Bronchial epithelial cell (primary cell): ENCODE results near the gene NAIF1. TPM values are rescaled to one million over a fixed set of nuclear protein-coding genes. Genes with fewer than 3 reads are reported as not detected.
"Not testable (repeated sequence)": the region's sequence is repeated elsewhere in the genome, so short reads cannot be mapped to it uniquely, and the experiment has no call there.

ENCODE experiments used
- DNase-seq: peaks from one replicate; pipeline ENCODE4 v3.0.0-alpha.2; 2010; ENCODE audit warnings: low read depth
- FAIRE-seq: peaks from 2 replicates; lab custom pipeline; 2011; peaks lifted over from hg19 to GRCh38; lab: Jason Lieb, UNC
- H3K27me3 ChIP-seq: 2 replicates; pipeline ENCODE4 v1.5.1; 2011; ENCODE audit warnings: low read length; ENCODE audit not compliant: control insufficient read depth, insufficient read depth
- H3K36me3 ChIP-seq: 2 replicates; pipeline ENCODE4 v1.5.1; 2011; ENCODE audit warnings: low read length; ENCODE audit not compliant: control insufficient read depth, insufficient read depth
- H3K4me3 ChIP-seq: 2 replicates; pipeline ENCODE4 v1.5.1; 2011; ENCODE audit warnings: mild to moderate bottlenecking, low read depth, low read length, control low read depth
- CTCF ChIP-seq: IDR thresholded peaks from 2 replicates; pipeline ENCODE4 v1.5.1; 2011; ENCODE audit warnings: mild to moderate bottlenecking, moderate library complexity, low read length, control low read depth, inconsistent platforms; ENCODE audit not compliant: insufficient read depth, severe bottlenecking
- total RNA-seq: library from RNA; depleted of rRNA; stranded (reverse); fragments of >200 nt; gene quantifications from 2 replicates; pipeline ENCODE4 v1.2.1, GENCODE V29; 2014

Gene NAIF1
- total RNA-seq, 1 donor from 2014 or later: 10.3 TPM

DNA sequence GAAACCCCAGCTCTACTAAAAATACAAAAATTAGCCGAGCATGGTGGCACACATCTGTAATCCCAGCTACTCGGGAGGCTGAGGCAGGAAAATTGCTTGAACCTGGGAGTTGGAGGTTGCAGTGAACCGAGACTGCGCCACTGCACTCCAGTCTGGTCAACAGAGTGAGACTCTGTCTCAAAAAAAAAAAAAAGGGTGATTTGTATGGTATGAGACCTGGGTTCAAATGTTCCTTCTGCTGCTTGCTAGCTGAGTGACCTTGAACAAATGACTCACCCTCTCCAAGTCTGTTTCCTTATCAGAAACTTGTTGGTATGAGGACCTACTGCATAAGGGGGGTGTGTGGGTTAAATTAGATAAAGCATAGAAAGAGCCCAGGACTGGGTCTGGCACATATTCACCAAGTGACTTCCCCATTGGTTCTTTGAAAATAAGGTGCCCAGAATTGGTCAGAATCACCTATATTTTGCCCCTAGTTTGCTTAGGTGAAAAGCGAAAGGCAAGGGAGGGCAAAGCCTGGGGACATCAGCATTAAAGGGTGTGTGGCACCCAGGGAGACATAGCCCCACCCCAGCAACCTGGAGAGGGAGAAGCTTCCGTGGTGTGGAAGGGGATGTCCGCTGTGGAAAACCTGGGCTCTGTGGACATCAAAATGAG lies 10.9 kb upstream of the NAIF1 start:
- no peaks in the 10 kb centered on the region for H3K27me3 ChIP-seq
- no peak for TF ChIP-seq CTCF
- no peak overlapping the region for H3K4me3 ChIP-seq
- FAIRE-seq (no peak), DNase-seq (no peak)
- no peaks in the 10 kb centered on the region for H3K36me3 ChIP-seq

- no peak for TF ChIP-seq CTCF
- Histone ChIP-seq H3K4me3 (no peak overlapping the region), H3K36me3 (no peaks in the 10 kb centered on the region), H3K27me3 (no peaks in the 10 kb centered on the region)
- no peak for DNase-seq
- no peak for FAIRE-seq
Measured at GRCh38 chr9:128073253-128073886, 6.2 kb upstream of the NAIF1 start.

DNA sequence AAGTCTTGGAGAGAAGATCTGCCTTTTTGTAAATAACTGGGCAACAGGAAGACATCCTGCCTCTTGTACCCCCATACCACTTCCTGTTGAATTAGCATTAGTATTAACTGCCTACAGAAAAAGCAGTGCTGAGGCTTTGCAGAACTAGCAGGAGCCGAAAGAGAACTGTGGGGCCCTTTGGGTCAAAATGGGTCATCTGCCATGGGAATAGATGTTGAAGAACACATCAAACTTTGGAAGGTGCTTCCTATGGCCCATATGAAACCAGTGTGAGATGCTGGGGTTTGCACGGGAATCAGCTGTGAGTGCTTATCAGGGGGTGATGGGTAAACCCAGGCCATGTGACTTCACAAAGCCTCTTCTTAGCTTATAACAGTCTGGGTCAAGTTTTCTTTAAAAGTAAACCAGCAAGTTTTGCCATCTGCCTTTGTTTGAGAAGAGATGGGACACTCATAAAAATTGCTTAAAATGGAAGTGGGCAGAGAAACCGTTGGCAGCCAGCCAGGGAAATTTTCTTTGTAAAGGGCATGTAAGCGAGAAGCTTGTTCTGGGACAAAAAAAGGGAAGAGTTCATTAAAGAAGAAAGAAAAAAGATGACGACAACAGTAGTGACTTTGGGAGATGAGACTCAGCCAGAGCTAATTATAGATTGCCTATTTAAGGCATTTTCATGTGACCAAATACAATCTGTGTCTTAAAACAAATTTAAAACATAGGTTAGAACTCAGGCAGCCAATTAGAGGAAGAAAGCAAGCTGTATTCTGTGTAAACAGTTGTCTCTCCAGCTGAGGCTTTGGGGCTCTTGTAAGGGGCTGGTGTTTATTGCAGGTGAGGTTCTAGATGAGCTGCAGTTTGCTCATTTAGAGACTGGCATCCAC lies 5.3 kb upstream of the NAIF1 start:
- DNase-seq (peak; percentile 50), FAIRE-seq (no peak)
- no peak overlapping the region for H3K4me3 ChIP-seq

DNA sequence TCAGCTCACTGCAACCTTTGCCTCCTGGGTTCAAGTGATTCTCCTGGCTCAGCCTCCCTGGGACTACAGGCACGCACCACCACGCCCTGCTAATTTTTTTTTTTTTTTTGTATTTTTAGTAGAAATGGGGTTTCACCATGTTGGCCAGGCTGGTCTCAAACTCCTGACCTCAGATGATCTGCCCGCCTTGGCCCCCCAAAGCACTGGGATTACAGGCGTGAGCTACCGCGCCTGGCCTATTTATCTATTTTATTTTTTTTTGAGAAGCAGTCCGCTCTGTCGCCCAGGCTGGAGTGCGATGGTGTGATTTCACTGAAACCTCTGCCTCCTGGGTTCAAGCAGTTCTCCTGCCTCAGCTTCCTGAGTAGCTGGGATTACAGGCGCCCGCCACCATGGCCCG lies 4.4 kb upstream of the NAIF1 start:
- not testable (repeated sequence) for FAIRE-seq, H3K27me3 ChIP-seq, H3K4me3 ChIP-seq, H3K36me3 ChIP-seq, DNase-seq

More for the DNA sequence above, 5.3 kb upstream of the NAIF1 start:
- no peak for TF ChIP-seq CTCF
- Histone ChIP-seq H3K27me3 (no peaks in the 10 kb centered on the region), H3K36me3 (no peaks in the 10 kb centered on the region)

- no peak for FAIRE-seq
- no peak for DNase-seq
- no peak overlapping the region for H3K4me3 ChIP-seq
- no peaks in the 10 kb centered on the region for H3K27me3 ChIP-seq
- TF ChIP-seq CTCF: no peak
- H3K36me3 ChIP-seq: no peaks in the 10 kb centered on the region
Measured at GRCh38 chr9:128070874-128071273, 3.8 kb upstream of the NAIF1 start.
